ENCODE results near the gene SYNC.
"Not testable (repeated sequence)": the region's sequence is repeated elsewhere in the genome, so short reads cannot be mapped to it uniquely, and the experiment has no call there.

DNA sequence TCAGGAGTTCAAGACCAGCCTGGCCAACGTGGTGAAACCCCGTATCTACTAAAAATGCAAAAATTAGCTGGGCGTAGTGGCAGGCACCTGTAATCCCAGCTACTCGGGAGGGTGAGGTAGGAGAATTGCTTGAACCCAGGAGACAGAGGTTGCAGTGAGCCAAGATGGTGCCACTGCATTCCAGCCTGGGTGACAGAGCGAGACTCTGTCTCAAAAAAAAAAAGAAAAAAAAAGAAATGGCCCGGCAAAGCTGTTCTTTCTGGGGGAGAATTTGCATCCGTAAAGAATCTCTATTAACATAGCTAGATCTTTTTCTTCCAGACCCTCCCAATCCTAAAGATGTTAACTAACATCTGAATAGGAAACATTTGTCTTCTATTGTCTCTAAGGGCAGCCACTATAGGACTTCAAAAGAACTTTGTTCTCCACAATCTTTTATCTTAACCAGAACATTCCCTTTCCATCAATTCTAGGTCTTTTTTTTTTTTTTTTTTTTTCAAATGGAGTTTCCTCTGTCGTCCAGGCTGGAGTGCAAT, 60.2 kb downstream of the SYNC start:
- not testable (repeated sequence) for TF ChIP-seq CTCF (conservative IDR thresholded peaks at IDR 0.05; ENCODE audit: low read length); EZH2phosphoT487 (IDR thresholded peaks at IDR 0.05; ENCODE audit: borderline replicate concordance, low read depth, low read length)
